LNCaP clone FGC (cell line): ENCODE measurements around the gene ITPRID1.

Experiments
- DNase-seq: peaks from one replicate; pipeline ENCODE4 v3.0.0-alpha.2; 2011; ENCODE audit warnings: low read depth
- H3K4me3 ChIP-seq: 2 replicates; pipeline ENCODE4 v1.5.1; 2011; ENCODE audit warnings: mild to moderate bottlenecking, low read depth, low read length, control low read depth
- CTCF ChIP-seq: IDR thresholded peaks from 2 replicates; pipeline ENCODE4 v1.5.1; 2012; ENCODE audit warnings: mild to moderate bottlenecking; ENCODE audit not compliant: control insufficient read depth, insufficient read depth; ENCODE audit errors: extremely low read depth

ITPRID1 gene

GRCh38 chr7:31500656-31501055, 13.2 kb upstream of the ITPRID1 start:
- TF ChIP-seq CTCF, result no peak
- no peak for DNase-seq
- H3K4me3 ChIP-seq, result no peak overlapping the region

DNA sequence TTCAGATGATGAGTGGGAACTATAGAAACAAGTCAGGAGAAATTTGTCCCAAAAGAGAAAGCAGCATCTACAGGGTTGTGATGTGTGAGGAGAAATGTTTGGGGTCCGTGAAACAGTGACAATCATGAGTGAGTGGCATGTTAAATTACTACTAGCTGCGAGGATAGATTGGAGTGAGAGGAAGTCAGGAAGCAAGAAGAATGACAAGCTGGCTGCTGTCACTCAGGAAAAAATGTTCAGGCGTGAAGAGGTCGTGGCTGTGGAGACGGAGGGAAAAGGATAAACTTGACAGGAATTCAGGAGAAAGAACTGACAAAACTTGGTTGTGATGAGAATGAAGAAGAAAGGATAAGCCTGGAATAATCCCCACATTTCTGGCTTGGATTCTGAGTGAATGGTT, 5.1 kb upstream of the ITPRID1 start:
- DNase-seq, result no peak
- no peak for TF ChIP-seq CTCF
- H3K4me3 ChIP-seq, result no peak overlapping the region

GRCh38 chr7:31512166-31512565, 1.7 kb upstream of the ITPRID1 start:
- no peak for TF ChIP-seq CTCF
- no peak overlapping the region for H3K4me3 ChIP-seq
- no peak for DNase-seq

GRCh38 chr7:31516680-31517502, 3.0 kb downstream of the ITPRID1 start:
- no peak for DNase-seq
- TF ChIP-seq CTCF, result no peak
- H3K4me3 ChIP-seq, result no peak overlapping the region

DNA sequence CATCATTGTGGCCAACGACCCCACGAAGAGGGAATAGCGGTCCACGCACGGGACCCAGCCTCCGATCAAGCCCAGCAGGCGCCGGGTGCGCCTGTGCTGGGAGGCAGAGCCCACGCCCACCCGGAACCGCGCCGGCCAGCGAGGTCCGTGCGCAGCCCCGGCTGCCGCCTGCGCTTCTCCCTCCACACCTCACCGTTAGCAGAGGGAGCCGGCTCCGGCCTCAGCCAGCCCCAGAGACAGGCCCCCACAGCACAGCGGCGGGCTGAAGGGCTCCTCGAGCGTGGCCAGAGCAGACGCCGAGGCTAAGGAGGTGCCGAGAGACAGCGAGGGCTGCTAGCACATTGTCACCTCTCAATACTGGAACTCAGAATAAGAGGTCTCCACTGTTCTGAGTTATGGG, 3.6 kb downstream of the ITPRID1 start:
- no peak for DNase-seq
- TF ChIP-seq CTCF, result no peak
- H3K4me3 ChIP-seq, result no peak overlapping the region

DNA sequence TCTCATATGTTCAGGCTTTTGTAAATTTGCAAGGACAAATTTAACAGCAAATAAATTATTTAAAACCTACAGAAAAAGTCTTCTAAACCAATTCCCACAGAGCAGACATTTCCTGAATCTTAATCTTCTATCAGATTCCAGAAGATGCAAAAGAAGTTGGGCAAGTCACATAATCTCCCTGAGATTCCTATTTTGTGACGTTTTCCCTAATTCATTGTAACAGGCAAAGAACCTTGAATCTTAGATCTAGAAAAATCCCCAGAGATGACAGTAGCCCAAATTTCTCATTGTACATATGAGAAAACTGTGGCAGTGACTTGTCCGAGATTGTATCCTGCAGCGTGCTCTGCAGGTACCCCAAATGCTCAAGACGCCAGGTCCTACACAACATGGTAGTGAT, 4.9 kb downstream of the ITPRID1 start:
- DNase-seq, result no peak
- H3K4me3 ChIP-seq, result no peak overlapping the region
- no peak for TF ChIP-seq CTCF
